ENCODE measurements around the gene EBP.
A peak's percentile ranks its signal among the peaks of the same experiment; 100 is the strongest.

The EBP gene

GRCh38 chrX:48521353-48522243, at the start of gene EBP:
TSS of gene EBP (plus strand) at chrX:48521808. CDS start at chrX:48523772, 1,964 bp downstream.
- Histone ChIP-seq H3K9ac (ENCODE audit: low read length in 2 of 2) (peak within 1 kb of the TSS; percentile 60 to 74), H3K27ac (ENCODE audit: low read length) (peak within 1 kb of the TSS; percentile 67), H3K4me1 (ENCODE audit: control insufficient read depth, insufficient read depth, low read length) (peaks cover 6% of the 10 kb centered on the region)

GRCh38 chrX:48472225-48472624, 49.4 kb upstream of the EBP start:
- Histone ChIP-seq H3K27ac (ENCODE audit: low read length) (no peak overlapping the region), H3K9me3 (ENCODE audit: control insufficient read depth in 2 of 2, low read length in 2 of 2) (no peaks in the 10 kb centered on the region), H3K36me3 (ENCODE audit: control insufficient read depth in 2 of 2, insufficient read depth in 2 of 2, low read length in 2 of 2) (no peaks in the 10 kb centered on the region), H3K9ac (ENCODE audit: low read length in 2 of 2) (no peak overlapping the region), H3K4me3 (ENCODE audit: low read length in 2 of 2) (no peak overlapping the region), H3K4me1 (ENCODE audit: control insufficient read depth, insufficient read depth, low read length) (peaks cover 6% of the 10 kb centered on the region), H3K27me3 (ENCODE audit: control insufficient read depth in 1 of 2, insufficient read depth in 2 of 2, low read length in 2 of 2) (peaks cover 0 to 9% of the 10 kb centered on the region in 2 donors)

More at GRCh38 chrX:48521353-48522243, at the start of gene EBP:
- no peaks in the 10 kb centered on the region for H3K9me3 ChIP-seq (ENCODE audit: control insufficient read depth in 2 of 2, low read length in 2 of 2)
- no peaks in the 10 kb centered on the region for H3K27me3 ChIP-seq (ENCODE audit: control insufficient read depth in 1 of 2, insufficient read depth in 2 of 2, low read length in 2 of 2)
- peak within 1 kb of the TSS; percentile 71 to 78 for H3K4me3 ChIP-seq (ENCODE audit: low read length in 2 of 2)
- H3K36me3 ChIP-seq (ENCODE audit: control insufficient read depth in 2 of 2, insufficient read depth in 2 of 2, low read length in 2 of 2) = peaks cover 0 to 2% of the 10 kb centered on the region in 2 donors

GRCh38 chrX:48472851-48473703, 48.5 kb upstream of the EBP start:
- no peaks in the 10 kb centered on the region for H3K36me3 ChIP-seq (ENCODE audit: control insufficient read depth in 2 of 2, insufficient read depth in 2 of 2, low read length in 2 of 2)
- H3K27me3 ChIP-seq (ENCODE audit: control insufficient read depth in 1 of 2, insufficient read depth in 2 of 2, low read length in 2 of 2) = peaks cover 0 to 9% of the 10 kb centered on the region in 2 donors
- peaks cover 6% of the 10 kb centered on the region for H3K4me1 ChIP-seq (ENCODE audit: control insufficient read depth, insufficient read depth, low read length)
- H3K9me3 ChIP-seq (ENCODE audit: control insufficient read depth in 2 of 2, low read length in 2 of 2) = no peaks in the 10 kb centered on the region
- H3K27ac ChIP-seq (ENCODE audit: low read length) = no peak overlapping the region
- no peak overlapping the region for H3K4me3 ChIP-seq (ENCODE audit: low read length in 2 of 2)
- H3K9ac ChIP-seq (ENCODE audit: low read length in 2 of 2) = no peak overlapping the region

- Histone ChIP-seq H3K4me3 (ENCODE audit: low read length in 2 of 2) (no peak overlapping the region), H3K27me3 (ENCODE audit: control insufficient read depth in 1 of 2, insufficient read depth in 2 of 2, low read length in 2 of 2) (peaks cover 0 to 9% of the 10 kb centered on the region in 2 donors), H3K9ac (ENCODE audit: low read length in 2 of 2) (no peak overlapping the region), H3K4me1 (ENCODE audit: control insufficient read depth, insufficient read depth, low read length) (peaks cover 6% of the 10 kb centered on the region), H3K36me3 (ENCODE audit: control insufficient read depth in 2 of 2, insufficient read depth in 2 of 2, low read length in 2 of 2) (no peaks in the 10 kb centered on the region), H3K27ac (ENCODE audit: low read length) (no peak overlapping the region), H3K9me3 (ENCODE audit: control insufficient read depth in 2 of 2, low read length in 2 of 2) (no peaks in the 10 kb centered on the region)
Observed at GRCh38 chrX:48473704-48473990, 48.0 kb upstream of the EBP start.

GRCh38 chrX:48474127-48474526, 47.5 kb upstream of the EBP start:
- Histone ChIP-seq H3K4me3 (ENCODE audit: low read length in 2 of 2) (no peak overlapping the region), H3K36me3 (ENCODE audit: control insufficient read depth in 2 of 2, insufficient read depth in 2 of 2, low read length in 2 of 2) (no peaks in the 10 kb centered on the region), H3K9me3 (ENCODE audit: control insufficient read depth in 2 of 2, low read length in 2 of 2) (no peaks in the 10 kb centered on the region), H3K4me1 (ENCODE audit: control insufficient read depth, insufficient read depth, low read length) (peaks cover 6% of the 10 kb centered on the region), H3K27ac (ENCODE audit: low read length) (no peak overlapping the region), H3K27me3 (ENCODE audit: control insufficient read depth in 1 of 2, insufficient read depth in 2 of 2, low read length in 2 of 2) (peaks cover 0 to 7% of the 10 kb centered on the region in 2 donors), H3K9ac (ENCODE audit: low read length in 2 of 2) (no peak overlapping the region)

- no peak overlapping the region for H3K27ac ChIP-seq (ENCODE audit: low read length)
- H3K9me3 ChIP-seq (ENCODE audit: control insufficient read depth in 2 of 2, low read length in 2 of 2) = no peaks in the 10 kb centered on the region
- H3K4me3 ChIP-seq (ENCODE audit: low read length in 2 of 2) = no peak overlapping the region
- H3K27me3 ChIP-seq (ENCODE audit: control insufficient read depth in 1 of 2, insufficient read depth in 2 of 2, low read length in 2 of 2) = peaks cover 0 to 6% of the 10 kb centered on the region in 2 donors
- H3K4me1 ChIP-seq (ENCODE audit: control insufficient read depth, insufficient read depth, low read length) = peaks cover 6% of the 10 kb centered on the region
- no peak overlapping the region for H3K9ac ChIP-seq (ENCODE audit: low read length in 2 of 2)
- H3K36me3 ChIP-seq (ENCODE audit: control insufficient read depth in 2 of 2, insufficient read depth in 2 of 2, low read length in 2 of 2) = no peaks in the 10 kb centered on the region
Observed at GRCh38 chrX:48474581-48474980, 47.0 kb upstream of the EBP start.

GRCh38 chrX:48475296-48475695, 46.3 kb upstream of the EBP start:
- Histone ChIP-seq H3K9me3 (ENCODE audit: control insufficient read depth in 2 of 2, low read length in 2 of 2) (no peaks in the 10 kb centered on the region), H3K4me3 (ENCODE audit: low read length in 2 of 2) (peak overlapping the region; percentile 62 to 83), H3K9ac (ENCODE audit: low read length in 2 of 2) (peak overlapping the region; percentile 22 to 71)

GRCh38 chrX:48475774-48476577, 45.6 kb upstream of the EBP start, which contains the start of gene FTSJ1:
TSS of gene FTSJ1 (plus strand) at chrX:48476199. CDS start at chrX:48478048, 1,849 bp downstream.
- peaks cover 0 to 3% of the 10 kb centered on the region in 2 donors for H3K27me3 ChIP-seq (ENCODE audit: control insufficient read depth in 1 of 2, insufficient read depth in 2 of 2, low read length in 2 of 2)
- H3K36me3 ChIP-seq (ENCODE audit: control insufficient read depth in 2 of 2, insufficient read depth in 2 of 2, low read length in 2 of 2) = peaks cover 0 to under 1% of the 10 kb centered on the region in 2 donors
- H3K4me1 ChIP-seq (ENCODE audit: control insufficient read depth, insufficient read depth, low read length) = peaks cover 6% of the 10 kb centered on the region
- peak within 1 kb of the TSS; percentile 62 to 83 for H3K4me3 ChIP-seq (ENCODE audit: low read length in 2 of 2)
- peak within 1 kb of the TSS; percentile 71 to 78 for H3K9ac ChIP-seq (ENCODE audit: low read length in 2 of 2)
- H3K9me3 ChIP-seq (ENCODE audit: control insufficient read depth in 2 of 2, low read length in 2 of 2) = no peaks in the 10 kb centered on the region
- H3K27ac ChIP-seq (ENCODE audit: low read length) = peak within 1 kb of the TSS; percentile 73

More at GRCh38 chrX:48475296-48475695, 46.3 kb upstream of the EBP start:
- Histone ChIP-seq H3K27ac (ENCODE audit: low read length) (peak overlapping the region; percentile 73), H3K36me3 (ENCODE audit: control insufficient read depth in 2 of 2, insufficient read depth in 2 of 2, low read length in 2 of 2) (no peaks in the 10 kb centered on the region), H3K27me3 (ENCODE audit: control insufficient read depth in 1 of 2, insufficient read depth in 2 of 2, low read length in 2 of 2) (peaks cover 0 to 5% of the 10 kb centered on the region in 2 donors), H3K4me1 (ENCODE audit: control insufficient read depth, insufficient read depth, low read length) (peaks cover 6% of the 10 kb centered on the region)

- Histone ChIP-seq H3K4me3 (ENCODE audit: low read length in 2 of 2) (peak overlapping the region; percentile 62 to 83), H3K9me3 (ENCODE audit: control insufficient read depth in 2 of 2, low read length in 2 of 2) (no peaks in the 10 kb centered on the region), H3K27ac (ENCODE audit: low read length) (no peak overlapping the region), H3K9ac (ENCODE audit: low read length in 2 of 2) (peak overlapping the region; percentile 71 to 78), H3K36me3 (ENCODE audit: control insufficient read depth in 2 of 2, insufficient read depth in 2 of 2, low read length in 2 of 2) (peaks cover 0 to 4% of the 10 kb centered on the region in 2 donors), H3K27me3 (ENCODE audit: control insufficient read depth in 1 of 2, insufficient read depth in 2 of 2, low read length in 2 of 2) (peaks cover 0 to 3% of the 10 kb centered on the region in 2 donors), H3K4me1 (ENCODE audit: control insufficient read depth, insufficient read depth, low read length) (peaks cover 6% of the 10 kb centered on the region)
Observed at GRCh38 chrX:48476919-48477318, 44.7 kb upstream of the EBP start.

Measured in stomach smooth muscle (tissue), 2 donors.